NCI-H2029 treated with DMSO at 0.1 percent for 48 hours (cell line): ENCODE measurements around the gene KLK11.

Source experiments
- DNase-seq: peaks from one replicate; lab custom pipeline; 2025; lab: John Stamatoyannopoulos, UW

KLK11 gene

DNA sequence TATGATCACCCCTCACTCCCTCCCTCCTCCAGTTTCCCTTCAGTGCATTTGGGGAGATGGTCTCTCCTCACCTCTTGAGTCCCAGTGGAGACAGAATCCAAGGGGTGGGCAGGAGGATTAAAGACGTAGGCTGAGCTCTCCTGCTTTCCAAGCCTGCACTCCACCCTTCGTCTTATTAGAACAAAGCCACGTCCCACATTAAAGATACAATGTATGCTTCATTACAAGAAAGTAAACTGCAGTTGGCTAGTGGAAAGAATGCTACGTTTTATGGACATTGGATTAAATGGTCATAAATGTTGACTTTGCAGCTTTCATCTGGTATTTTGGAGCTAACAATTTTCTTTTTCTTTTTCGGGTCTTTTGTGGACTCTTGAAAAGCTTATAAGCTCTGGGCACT, 1.5 kb upstream of the KLK11 start:
- DNase-seq: peak; percentile 27

DNA sequence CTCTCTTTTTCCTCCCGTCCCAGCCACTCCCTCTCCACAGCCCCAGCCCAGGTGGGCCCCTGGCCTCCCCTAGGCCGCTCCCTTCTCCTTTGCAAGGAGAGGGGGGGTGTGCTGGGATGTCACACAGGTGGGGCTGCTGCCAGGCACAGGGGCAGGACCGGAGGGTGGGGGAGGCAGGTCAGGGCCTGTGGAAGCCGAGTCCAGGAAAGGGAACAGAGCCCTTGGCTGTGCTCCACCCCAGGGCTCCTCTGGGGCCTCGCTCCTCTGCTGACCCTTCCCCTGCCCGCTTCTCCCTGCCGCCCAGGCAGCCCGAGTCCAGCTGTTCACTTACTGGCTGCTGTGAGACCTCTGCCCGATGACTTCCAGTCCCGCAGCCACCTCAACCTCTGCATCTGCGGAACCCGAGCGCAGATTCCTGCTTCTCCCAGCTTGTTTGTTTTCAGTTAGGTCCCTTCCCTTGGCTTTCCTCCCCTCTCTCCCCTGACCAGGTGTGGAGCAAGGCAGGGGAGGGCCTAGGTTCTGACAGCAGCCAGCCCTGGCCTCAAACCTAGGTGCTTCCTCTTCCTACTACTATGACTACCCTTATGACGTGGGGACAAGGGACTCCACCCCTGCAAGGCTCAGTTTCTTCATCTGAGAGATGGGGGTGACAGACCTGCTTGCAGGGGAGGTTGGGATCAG, 850 bp upstream of the KLK11 start:
- DNase-seq: peak; percentile 61

DNA sequence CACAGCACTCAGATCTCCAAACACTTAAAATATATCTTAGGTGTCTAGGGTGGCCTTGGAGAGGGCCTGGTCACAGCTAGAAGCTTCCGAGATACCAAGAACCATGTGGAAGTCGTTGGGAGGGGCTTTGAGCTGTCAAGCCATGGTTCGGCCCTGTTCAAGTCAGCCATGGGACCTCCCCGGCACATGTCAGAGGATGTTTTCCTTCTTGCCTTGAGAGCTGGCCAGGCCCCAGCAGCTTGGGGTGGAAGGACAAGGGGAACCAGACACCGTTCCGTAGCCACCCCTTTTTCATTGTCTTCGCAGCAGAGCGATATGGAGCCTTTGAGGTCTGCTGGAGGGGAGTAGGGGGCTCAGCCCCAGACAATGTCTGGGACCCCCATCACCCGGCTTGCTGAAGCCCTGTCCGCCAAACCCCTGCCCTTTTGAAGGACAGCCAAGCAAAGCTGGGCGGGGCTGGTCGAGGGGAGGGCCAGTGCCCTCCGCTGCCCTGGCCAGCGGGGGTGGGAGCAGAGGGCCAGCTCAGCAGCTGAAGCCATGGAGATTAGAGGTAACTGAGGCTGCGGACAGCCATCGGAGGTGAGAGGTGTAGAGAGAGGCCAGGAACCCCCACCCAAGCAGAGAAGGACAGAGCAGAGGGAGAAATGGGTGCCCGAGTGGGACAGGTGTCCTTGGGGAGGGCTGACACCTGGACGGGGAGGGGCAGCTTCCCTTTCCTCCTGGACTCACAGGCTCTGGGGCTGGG, 435 bp downstream of the KLK11 start:
- DNase-seq: peak; percentile 58

DNA sequence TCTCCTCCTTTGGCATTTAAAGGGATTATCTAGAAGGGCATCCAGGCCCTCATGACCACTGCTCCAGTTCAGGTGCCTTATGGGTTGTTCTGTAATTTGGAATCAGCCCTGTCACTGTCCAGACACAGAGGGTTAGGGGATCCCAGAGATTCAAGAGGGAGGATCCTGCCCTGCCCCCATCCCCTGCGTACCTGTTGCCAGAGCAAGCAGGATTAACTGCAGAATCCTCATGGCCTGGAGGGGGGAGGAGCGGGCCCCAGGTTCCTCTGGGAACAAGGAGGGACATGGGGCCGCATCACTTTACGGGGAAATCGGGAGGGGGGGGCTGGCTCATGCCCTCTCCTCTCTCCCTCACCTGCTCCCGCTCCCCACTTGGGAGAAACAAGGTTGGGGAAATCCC, 1.0 kb downstream of the KLK11 start:
- peak; percentile 83 for DNase-seq

DNA sequence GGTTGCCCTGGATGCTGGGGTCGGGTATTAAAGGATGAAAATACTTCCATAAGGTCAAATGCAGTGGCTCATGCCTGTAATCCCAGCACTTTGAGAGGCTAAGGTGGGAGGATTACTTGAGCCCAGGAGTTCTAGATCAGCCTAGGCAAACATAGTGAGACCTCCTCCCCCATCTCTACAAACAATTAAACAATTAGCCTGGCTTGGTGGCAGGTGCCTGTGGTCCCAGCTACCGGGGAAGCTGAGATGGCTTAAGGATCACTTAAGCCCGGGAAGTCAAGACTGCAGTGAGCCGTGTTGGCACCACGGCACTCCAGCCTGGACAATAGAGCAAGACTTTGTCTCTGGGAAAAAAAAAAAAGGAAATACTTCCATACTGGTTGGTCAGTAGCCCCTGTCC, 1.5 kb downstream of the KLK11 start:
- DNase-seq: peak; percentile 92

DNA sequence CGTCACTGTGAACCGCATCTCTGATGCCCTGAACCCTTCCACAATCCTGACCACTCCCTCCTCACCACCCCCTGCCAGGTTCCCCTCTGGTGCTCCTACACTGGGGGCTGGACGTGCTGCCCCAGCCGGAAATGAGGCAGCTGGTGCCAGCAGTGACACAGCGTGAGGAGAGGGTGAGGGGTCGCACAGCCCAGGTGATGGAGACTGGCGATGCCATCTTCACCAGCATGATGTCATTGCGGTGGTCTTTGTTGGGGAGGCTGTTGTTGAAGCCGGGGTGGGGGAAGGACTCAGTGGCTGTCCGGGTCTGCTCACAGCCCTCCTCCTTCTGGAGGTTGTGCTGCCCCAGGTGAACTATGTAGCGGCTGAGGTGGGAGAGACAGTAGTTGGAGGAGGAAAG, 2.5 kb downstream of the KLK11 start:
- DNase-seq: no peak

DNA sequence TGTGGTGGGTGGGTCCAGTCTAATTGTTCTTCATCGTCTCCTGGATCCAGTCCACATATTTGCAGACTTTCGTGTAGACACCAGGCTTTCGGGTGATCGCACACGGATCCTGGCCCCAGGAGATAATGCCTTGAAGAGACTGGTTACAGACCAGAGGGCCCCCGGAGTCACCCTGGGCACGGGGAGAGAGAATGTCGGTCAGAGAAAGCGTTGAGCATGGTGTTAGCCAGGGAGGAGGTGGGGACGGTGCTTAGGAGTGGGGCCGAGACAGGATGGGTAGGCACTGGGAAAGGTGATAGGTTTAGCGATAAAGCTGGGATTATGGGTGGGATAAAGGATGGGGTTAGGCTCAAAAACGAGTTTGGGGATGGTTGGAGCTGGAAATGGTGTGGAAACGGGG, 3.9 kb downstream of the KLK11 start:
- no peak for DNase-seq

DNA sequence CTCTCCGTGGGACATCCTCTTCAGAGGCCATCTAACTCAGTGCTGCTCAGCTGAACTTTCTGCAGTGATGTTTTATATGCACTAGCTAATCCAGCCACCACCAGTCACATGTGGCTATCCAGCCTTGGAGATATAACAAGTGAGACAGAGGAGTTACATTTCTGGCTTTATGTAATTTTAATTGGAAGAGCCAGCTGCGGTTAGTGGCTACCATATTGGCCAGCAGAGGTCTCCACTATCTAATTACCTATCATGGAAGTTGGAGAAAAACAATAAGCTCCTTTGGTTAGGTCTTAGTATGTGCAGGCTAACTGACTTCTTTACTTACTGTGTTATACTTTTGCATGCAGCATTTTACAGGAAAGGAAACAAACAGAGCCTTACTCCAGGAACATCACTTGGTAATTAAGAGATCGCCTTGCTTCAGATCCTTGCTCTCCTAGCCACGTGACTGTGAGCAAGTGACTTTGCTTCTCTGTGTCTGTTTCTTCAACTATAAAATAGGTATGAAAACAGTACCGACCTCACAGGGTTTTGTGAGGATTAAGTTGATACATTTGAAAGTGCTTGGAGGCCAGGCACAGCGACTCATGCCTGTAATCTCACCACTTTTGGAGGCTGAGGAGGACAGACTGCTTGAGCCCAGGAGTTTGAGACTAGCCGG, 5.3 kb downstream of the KLK11 start:
- DNase-seq: peak; percentile 61

DNA sequence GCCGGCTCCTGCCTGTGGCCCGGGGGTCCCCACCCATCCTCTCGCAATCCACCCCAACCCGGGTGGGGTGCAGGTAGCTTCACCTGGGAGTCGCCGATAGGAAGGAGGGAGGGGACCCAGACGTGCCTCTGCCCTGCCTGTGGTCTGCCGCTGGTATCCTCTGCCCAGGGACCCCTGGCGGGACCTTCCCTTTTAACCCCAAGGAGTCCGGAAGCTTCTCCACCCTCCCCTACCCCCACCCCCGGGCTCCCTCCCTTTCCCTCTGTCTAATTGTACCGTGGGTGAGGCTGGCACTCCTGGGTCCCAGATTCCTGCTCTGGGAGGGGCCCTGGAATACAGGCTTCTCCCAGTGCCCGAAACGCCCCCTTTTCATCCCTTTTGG, 6.9 kb downstream of the KLK11 start, which contains the start of gene KLK10:
KLK10 (minus strand) TSS at position 166 of the 382 bp plus-strand sequence. CDS start 579 bp downstream, outside the sequence.
- DNase-seq: no peak

DNA sequence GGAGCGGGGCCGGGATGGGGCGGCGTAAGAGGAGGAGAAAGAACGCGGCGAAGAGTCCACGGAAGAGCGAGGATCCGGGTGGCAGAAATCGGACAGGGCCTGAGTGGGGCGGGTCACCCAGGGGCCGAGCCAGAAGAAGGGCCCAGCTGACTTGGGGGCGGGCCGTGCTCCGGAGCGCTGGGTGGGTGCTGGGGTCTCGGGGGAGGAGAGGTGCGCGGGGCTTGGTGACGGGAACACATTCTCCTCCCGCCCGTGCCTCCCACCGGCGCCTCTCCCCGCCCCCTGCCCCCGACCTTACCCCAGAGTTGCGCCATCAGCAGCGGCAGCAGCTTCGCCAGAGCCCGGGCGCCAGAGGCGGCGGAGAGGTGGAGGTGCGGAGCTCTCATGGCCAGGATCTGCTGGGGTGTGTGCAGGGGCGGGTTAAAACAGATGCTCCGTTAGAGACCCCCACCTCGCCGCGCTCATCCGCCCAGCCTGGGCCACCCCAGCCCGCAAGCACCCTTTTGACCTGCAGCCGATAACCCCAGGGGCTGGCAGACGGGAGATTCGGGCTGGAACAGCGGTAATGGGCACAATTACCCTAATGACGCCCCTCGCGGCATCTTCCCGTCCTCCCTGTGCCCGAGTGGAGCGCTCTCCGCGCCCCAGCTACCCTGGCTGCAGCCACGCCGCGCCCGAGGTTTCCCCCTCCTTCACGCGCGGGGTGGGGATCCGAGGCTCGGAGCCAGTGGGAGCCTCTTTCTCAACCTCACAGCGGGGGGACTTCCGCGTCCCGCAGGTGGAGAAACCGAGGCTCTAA, 7.5 kb downstream of the KLK11 start:
- DNase-seq: peak; percentile 11

DNA sequence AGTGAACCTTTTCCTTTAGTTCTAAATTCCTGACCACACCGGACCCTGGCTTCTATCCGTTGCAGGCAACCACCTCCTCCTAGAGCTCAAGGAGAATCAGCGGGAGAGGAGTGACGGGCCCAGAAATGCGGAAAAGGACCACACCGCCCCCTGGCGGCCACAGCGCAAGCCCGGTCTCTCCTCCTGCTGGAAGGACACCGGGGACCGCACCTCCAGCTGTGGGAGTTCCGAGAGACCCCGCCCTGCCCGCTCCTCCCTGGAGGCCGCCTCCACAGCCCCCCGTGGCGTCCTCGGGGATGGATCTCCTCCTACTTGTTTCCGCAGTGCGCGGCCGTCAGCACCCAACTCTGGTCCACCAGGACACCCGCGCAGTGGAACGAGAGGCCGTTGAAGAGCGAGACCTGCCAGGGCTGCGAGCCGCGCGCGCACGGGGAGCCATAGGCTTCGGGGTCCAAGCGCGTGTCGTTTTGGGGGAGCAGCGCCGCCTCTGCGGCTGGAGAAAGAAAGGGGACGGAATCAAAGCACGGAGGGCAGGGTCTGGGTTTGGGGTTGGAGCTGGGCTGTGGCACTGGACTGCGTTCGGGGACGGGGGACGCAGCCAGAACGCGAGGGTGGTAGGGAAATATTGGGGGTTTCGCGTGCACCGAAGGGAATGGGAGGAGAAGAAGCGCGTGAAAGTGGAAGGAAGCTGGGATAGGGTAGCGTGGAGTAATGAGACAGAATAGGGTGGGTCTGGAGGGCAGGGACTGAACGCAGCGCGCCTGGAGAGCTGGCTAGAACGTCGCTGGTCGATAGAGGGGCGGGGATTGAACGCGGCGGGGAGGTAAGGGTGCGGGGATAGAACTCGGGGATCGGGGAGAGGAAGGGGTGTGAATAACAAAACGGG, 9.4 kb downstream of the KLK11 start:
- DNase-seq: peak; percentile 38

DNA sequence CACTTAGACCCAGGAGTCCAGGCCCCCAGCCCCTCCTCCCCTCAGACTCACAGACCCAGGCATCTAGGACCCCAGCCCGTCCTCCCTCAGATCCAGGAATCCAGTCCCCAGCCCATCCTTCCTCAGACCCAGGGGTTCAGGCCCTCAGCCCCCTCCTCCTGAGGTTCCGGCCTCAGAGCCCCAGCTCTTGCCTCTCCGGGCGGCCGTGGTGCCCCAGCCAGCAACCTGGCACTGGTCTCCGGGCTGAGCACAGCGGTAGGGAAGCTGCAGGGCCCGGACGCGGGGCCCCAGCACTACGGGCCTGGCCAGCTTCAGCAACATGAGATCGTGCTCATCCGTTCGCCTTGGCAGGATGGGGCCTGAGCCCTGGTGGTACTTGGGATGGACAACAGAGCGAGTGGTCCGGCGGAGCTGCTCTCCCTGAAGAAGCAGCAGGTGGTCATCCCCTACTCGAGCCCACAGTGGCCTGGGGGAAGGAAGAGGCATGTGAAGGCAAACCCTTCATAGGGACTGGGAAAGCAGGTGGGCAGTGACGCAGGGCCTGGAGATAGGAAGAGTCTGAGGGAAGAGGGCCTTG, 10.6 kb downstream of the KLK11 start:
- no peak for DNase-seq

DNA sequence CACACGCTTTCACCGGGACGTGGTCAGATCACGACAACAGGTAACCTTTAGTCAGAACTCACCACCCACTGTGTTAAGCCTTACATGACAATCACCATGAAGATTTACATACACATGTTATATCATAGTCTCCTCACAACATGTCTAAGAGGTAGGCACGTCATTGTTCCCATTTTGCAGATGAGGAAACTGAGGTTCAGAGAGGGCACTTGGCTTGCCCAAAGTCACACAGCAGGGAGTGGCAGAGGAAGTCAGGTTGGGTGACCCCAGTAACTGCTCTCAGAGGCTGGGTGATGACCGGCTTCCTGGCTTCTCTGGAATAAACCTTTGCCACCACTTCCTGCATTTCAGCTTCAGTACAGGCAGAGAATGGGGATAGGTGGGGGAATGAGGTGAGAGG, 12.2 kb downstream of the KLK11 start:
- DNase-seq: no peak

DNA sequence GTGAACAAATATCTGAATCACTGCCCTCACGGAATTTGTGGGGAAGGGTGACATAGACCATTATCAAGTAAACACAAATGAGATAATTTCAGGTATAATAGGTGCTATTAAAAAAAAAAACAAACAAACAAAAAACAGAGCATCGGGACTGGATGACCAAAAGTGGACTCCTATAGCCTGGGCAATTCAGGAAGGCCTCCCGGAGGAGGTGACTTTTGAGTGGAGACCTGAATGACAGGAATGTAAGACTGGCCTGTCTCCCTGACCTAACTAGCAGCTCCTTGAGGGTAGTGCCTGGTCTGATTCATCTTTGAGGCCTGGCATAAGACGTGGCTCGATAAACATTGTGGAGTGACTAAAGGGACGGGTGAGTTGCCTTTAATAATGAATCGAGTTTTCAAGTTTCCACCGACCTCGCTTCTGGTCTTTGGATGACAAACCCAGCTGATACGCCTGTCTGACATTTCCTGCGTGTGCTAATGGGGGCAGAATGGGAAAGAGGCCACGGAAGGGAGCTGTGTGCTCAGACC, 13.7 kb downstream of the KLK11 start:
- no peak for DNase-seq

DNA sequence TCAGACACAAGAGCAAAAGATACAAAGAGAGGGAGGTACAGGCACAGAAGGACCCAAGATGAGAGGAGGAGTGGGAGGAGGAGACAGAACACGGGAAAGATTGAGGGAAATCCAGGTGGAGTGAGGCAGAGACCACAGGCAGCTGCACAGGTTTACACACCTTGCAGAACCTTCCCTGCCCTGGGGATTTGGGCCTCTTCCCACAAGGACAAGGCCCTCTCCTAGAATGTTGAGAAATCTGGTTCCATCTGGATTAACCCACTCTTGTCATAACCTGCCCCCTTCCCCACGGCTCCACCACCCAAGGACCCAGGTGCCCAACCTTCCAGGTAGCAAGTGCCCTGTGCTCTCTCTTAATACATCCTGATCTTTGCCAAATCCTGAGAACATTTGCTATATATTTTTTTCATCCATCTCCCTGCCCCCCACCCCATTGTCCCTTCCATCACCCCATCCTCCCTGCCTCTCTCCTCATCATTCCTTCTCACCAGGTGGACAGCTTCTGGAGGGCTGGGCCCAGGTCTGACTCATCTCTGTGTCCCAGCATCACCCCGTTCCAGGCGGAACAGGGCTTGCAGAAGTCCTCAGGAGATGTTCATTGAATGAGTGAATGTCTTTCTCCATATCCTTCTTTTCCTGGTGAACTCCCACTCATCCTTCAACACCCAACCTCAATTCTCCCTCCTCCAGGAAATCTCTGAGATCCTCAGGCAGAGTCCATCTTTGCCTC, 16.2 kb downstream of the KLK11 start:
- DNase-seq: no peak

DNA sequence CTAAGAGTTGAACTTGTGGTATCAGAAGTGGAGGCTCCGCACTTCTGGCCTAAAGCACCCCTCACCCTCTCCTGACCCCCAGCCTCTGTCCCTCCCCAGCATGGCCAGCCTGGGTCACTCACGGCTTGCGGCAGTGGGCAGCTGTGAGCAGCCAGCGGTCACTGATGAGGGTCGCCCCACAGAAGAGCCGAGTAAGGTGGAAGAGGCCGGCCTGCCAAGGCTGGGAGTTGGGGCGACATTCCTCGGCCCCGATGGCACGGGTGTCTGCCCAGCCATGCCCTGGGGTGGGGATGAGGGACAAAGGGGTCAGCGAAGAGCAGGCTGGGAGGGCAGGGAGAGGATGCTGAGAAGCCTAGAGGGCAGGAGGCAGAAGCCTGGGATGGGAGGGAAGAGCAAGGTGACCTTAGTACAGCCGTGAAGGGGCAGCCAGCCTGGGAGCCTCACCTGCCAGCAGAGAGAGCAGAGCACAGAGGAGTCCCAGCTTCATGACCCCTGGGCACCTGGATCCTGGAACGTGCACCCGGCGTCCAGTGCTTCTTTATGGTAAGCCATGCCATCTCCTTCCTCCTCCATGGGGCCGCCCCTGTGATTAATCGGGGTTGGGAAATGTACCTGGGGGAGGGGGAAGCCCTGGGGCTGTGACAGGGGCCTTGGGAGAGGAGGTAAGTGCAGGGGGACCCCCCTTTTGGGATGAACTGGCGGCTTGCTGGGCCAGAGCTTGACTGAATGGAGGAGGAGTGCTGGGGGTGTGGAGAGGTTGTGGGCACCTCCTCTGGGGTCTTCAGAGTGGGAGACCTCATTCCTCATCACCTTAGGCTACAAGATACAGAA, 17.1 kb downstream of the KLK11 start:
- no peak for DNase-seq

DNA sequence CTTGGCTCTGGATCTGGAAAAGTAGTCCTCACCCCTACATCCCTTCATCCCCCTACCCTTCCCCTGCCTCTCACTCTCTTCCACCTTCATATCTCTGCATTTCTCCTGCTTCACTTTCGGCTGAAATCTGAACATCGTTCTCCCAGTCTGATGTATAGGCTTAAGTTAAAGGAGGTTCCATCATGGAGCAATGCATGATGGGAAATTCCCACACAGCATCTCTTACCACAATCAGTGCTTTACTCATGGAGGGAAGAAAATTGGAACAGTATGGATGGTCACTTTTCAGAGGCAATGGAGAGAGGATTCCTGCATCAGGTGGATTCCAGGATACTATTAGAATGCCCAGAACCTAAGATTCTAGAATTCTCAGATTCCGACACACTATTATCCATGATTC, 18.9 kb downstream of the KLK11 start:
- DNase-seq: no peak

DNA sequence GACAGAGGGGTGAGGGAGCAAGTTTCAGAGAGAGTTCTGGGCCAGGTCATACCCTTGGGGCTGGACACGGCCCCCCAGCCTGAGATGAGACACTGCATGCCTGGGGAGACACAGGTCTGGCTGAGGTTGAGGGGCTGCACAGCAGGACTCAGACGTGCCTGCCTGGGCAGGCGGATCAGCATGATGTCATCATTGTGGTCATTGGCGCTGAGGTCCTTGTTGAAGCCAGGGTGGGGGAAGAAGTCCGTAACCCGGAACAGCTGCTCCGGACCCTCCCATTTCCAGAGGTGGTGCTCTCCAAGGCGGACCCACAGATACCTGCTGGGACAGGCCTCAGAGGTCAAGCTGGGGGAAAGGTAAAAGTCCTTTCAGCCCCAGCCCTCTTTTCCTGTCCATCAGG, 20.0 kb downstream of the KLK11 start:
- no peak for DNase-seq

DNA sequence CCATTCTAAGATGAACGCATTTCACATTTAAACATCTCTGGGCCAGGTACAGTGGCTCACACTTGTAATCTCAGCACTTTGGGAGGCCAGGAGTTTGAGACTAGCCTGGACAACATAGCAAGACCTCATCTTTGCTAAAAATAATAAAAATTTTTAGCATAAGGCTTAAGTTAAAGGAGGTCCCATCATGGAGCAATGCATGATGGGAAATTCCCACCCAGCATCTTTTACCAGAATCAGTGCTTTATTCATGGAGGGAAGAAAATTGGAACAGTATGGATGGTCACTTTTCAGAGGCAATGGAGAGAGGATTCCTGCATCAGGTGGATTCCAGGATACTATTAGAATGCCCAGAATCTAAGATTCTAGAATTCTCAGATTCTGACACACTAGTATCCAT, 21.2 kb downstream of the KLK11 start:
- DNase-seq: no peak
